Measurements from ENCODE around the gene CDK18.

Gene CDK18

GRCh38 chr1:205484985-205485967, 19.2 kb upstream of the CDK18 start:
- Histone ChIP-seq H4K20me1 (ENCODE audit: insufficient read depth, low read length) (no peaks in the 10 kb centered on the region), H3K27ac (ENCODE audit: low read length) (no peak overlapping the region), H3K4me1 (ENCODE audit: low read length) (peaks cover 10% of the 10 kb centered on the region), H3K9me3 (replicated peaks; ENCODE audit: insufficient read depth, low read length) (no peaks in the 10 kb centered on the region), H2AFZ (ENCODE audit: low read length) (0 out of 2 replicates have a peak overlapping the region, but pooled peaks have one; percentile 11), H3K27me3 (replicated peaks; ENCODE audit: insufficient read depth, low read length) (peaks cover 57% of the 10 kb centered on the region), H3K4me3 (ENCODE audit: low read length) (no peak overlapping the region), H3F3A (ENCODE audit: insufficient read depth, low read length) (peaks cover 5% of the 10 kb centered on the region; the same call in 1 of the 2 replicates), H3K4me2 (ENCODE audit: low read depth, low read length) (no peak overlapping the region), H3K36me3 (replicated peaks; ENCODE audit: insufficient read depth, low read length) (no peaks in the 10 kb centered on the region), H3K79me2 (ENCODE audit: low read length) (no peaks in the 10 kb centered on the region), H3K9me2 (replicated peaks; ENCODE audit: insufficient read depth, low read length) (no peaks in the 10 kb centered on the region), H3K9ac (ENCODE audit: low read length) (no peak overlapping the region)
- TF ChIP-seq CTCF (IDR thresholded peaks at IDR 0.05; ENCODE audit: low read length) (peak; percentile 99), EZH2 (optimal IDR thresholded peaks at IDR 0.05; ENCODE audit: low read depth, low read length) (no peak)
- peak; percentile 86 for DNase-seq

GRCh38 chr1:205486258-205486657, 18.2 kb upstream of the CDK18 start:
- Histone ChIP-seq H3K27ac (ENCODE audit: low read length) (no peak overlapping the region), H3K9me3 (replicated peaks; ENCODE audit: insufficient read depth, low read length) (no peaks in the 10 kb centered on the region), H2AFZ (ENCODE audit: low read length) (no peak overlapping the region), H3F3A (ENCODE audit: insufficient read depth, low read length) (no peaks in the 10 kb centered on the region), H3K36me3 (replicated peaks; ENCODE audit: insufficient read depth, low read length) (no peaks in the 10 kb centered on the region), H3K79me2 (ENCODE audit: low read length) (no peaks in the 10 kb centered on the region), H3K4me3 (ENCODE audit: low read length) (no peak overlapping the region), H3K4me2 (ENCODE audit: low read depth, low read length) (no peak overlapping the region), H3K4me1 (ENCODE audit: low read length) (peaks cover 2% of the 10 kb centered on the region; the same call in 1 of the 2 replicates), H3K9ac (ENCODE audit: low read length) (no peak overlapping the region), H4K20me1 (ENCODE audit: insufficient read depth, low read length) (no peaks in the 10 kb centered on the region), H3K9me2 (replicated peaks; ENCODE audit: insufficient read depth, low read length) (no peaks in the 10 kb centered on the region), H3K27me3 (replicated peaks; ENCODE audit: insufficient read depth, low read length) (peaks cover 63% of the 10 kb centered on the region)
- no peak for TF ChIP-seq EZH2 (optimal IDR thresholded peaks at IDR 0.05; ENCODE audit: low read depth, low read length)
- no peak for TF ChIP-seq EZH2phosphoT487 (IDR thresholded peaks at IDR 0.05; ENCODE audit: low read length)
- TF ChIP-seq CTCF (IDR thresholded peaks at IDR 0.05; ENCODE audit: low read length): no peak
- DNase-seq: no peak

GRCh38 chr1:205488074-205488723, 16.3 kb upstream of the CDK18 start:
- Histone ChIP-seq H3K79me2 (ENCODE audit: low read length) (no peaks in the 10 kb centered on the region), H2AFZ (ENCODE audit: low read length) (no peak overlapping the region), H3K27me3 (replicated peaks; ENCODE audit: insufficient read depth, low read length) (peaks cover 64% of the 10 kb centered on the region), H3F3A (ENCODE audit: insufficient read depth, low read length) (no peaks in the 10 kb centered on the region), H3K9ac (ENCODE audit: low read length) (no peak overlapping the region), H3K4me2 (ENCODE audit: low read depth, low read length) (no peak overlapping the region), H3K9me3 (replicated peaks; ENCODE audit: insufficient read depth, low read length) (no peaks in the 10 kb centered on the region), H3K4me3 (ENCODE audit: low read length) (no peak overlapping the region), H3K36me3 (replicated peaks; ENCODE audit: insufficient read depth, low read length) (no peaks in the 10 kb centered on the region), H4K20me1 (ENCODE audit: insufficient read depth, low read length) (no peaks in the 10 kb centered on the region), H3K4me1 (ENCODE audit: low read length) (no peaks in the 10 kb centered on the region), H3K27ac (ENCODE audit: low read length) (no peak overlapping the region), H3K9me2 (replicated peaks; ENCODE audit: insufficient read depth, low read length) (no peaks in the 10 kb centered on the region)
- no peak for TF ChIP-seq EZH2phosphoT487 (IDR thresholded peaks at IDR 0.05; ENCODE audit: low read length)
- TF ChIP-seq EZH2 (optimal IDR thresholded peaks at IDR 0.05; ENCODE audit: low read depth, low read length): no peak
- peak; percentile 95 for TF ChIP-seq CTCF (IDR thresholded peaks at IDR 0.05; ENCODE audit: low read length)
- DNase-seq: peak; percentile 72
